Hepatocyte (in vitro differentiated cells): Measurements from ENCODE around the gene GPR153. TPM values are rescaled to one million over a fixed set of nuclear protein-coding genes. Genes with fewer than 3 reads are reported as not detected.

Source experiments
- DNase-seq: peaks from one replicate; pipeline ENCODE4 v3.0.0-alpha.2; 2016; ENCODE audit warnings: low spot score
- H2AFZ ChIP-seq: fragments of 200-600 bp; sonication (generic); 2 replicates; pipeline ENCODE4 v1.6.0; 2016; ENCODE audit warnings: antibody characterized with exemption, mild to moderate bottlenecking
- H3K27ac ChIP-seq: fragments of 200-600 bp; sonication (generic); 2 replicates; pipeline ENCODE4 v1.5.1; 2016; ENCODE audit warnings: mild to moderate bottlenecking
- H3K27me3 ChIP-seq: fragments of 200-600 bp; sonication (generic); 2 replicates; pipeline ENCODE4 v1.6.1; 2016
- H3K36me3 ChIP-seq: fragments of 200-600 bp; sonication (generic); replicated peaks from 2 replicates; pipeline ENCODE4 v1.5.1; 2016; ENCODE audit warnings: low read depth; ENCODE audit not compliant: insufficient read depth
- H3K4me1 ChIP-seq: fragments of 200-600 bp; sonication (generic); 2 replicates; pipeline ENCODE4 v1.5.1; 2016; ENCODE audit warnings: mild to moderate bottlenecking, moderate library complexity; ENCODE audit not compliant: insufficient read depth
- H3K4me2 ChIP-seq: fragments of 200-600 bp; sonication (generic); 2 replicates; pipeline ENCODE4 v1.6.0; 2016
- H3K4me3 ChIP-seq: fragments of 200-600 bp; sonication (generic); 2 replicates; pipeline ENCODE4 v1.5.1; 2016; ENCODE audit warnings: mild to moderate bottlenecking
- H3K79me2 ChIP-seq: fragments of 200-600 bp; sonication (generic); 2 replicates; pipeline ENCODE4 v1.6.0; 2017; ENCODE audit warnings: mild to moderate bottlenecking
- H3K9me2 ChIP-seq: fragments of 200-600 bp; sonication (generic); replicated peaks from 2 replicates; pipeline ENCODE4 v1.6.0; 2017; ENCODE audit warnings: mild to moderate bottlenecking; ENCODE audit not compliant: insufficient read depth
- H3K9me3 ChIP-seq: fragments of 200-600 bp; sonication (generic); 2 replicates; pipeline ENCODE4 v1.5.1; 2016; ENCODE audit warnings: low read depth, mild to moderate bottlenecking
- H4K20me1 ChIP-seq: fragments of 200-600 bp; sonication (generic); 2 replicates; pipeline ENCODE4 v1.6.0; 2016; ENCODE audit warnings: mild to moderate bottlenecking; ENCODE audit not compliant: insufficient read depth, poor library complexity, severe bottlenecking
- CTCF ChIP-seq: fragments of 200-600 bp; sonication (generic); IDR thresholded peaks from 2 replicates; pipeline ENCODE4 v1.5.1; 2016; ENCODE audit warnings: antibody characterized with exemption, mild to moderate bottlenecking; ENCODE audit not compliant: poor library complexity
- EZH2 ChIP-seq: fragments of 200-600 bp; sonication (generic); IDR thresholded peaks from 2 replicates; pipeline ENCODE4 v1.6.1; 2016; ENCODE audit warnings: antibody characterized with exemption, mild to moderate bottlenecking, borderline replicate concordance
- EZH2phosphoT487 ChIP-seq: fragments of 200-600 bp; sonication (generic); IDR thresholded peaks from one replicate; pipeline ENCODE4 v1.6.1; 2018; ENCODE audit warnings: antibody characterized with exemption, mild to moderate bottlenecking, low read depth, moderate library complexity; ENCODE audit not compliant: unreplicated experiment, severe bottlenecking
- WGBS: methylation state at CpG from one replicate; pipeline ENCODE4 v1.1.6; 2016; ENCODE audit warnings: low lambda C conversion rate; ENCODE audit errors: missing lambda C conversion rate; 5-methylcytosine and 5-hydroxymethylcytosine counted together
- polyA plus RNA-seq: library from polyadenylated mRNA; unstranded; fragments of >200 nt; fragmentation: Nextera tagmentation; extraction: Ambion mirVana; gene quantifications from 2 replicates; pipeline ENCODE4 v1.2.1, GENCODE V29; 2016
- total RNA-seq: library from RNA; depleted of rRNA; stranded (reverse); fragments of >200 nt; gene quantifications from 2 replicates; pipeline ENCODE4 v1.2.3, GENCODE V29; 2014

The GPR153 gene
- total and polyA plus RNA-seq, 2 experiments from 2014 or later = 9.1 to 13.5 TPM

DNA sequence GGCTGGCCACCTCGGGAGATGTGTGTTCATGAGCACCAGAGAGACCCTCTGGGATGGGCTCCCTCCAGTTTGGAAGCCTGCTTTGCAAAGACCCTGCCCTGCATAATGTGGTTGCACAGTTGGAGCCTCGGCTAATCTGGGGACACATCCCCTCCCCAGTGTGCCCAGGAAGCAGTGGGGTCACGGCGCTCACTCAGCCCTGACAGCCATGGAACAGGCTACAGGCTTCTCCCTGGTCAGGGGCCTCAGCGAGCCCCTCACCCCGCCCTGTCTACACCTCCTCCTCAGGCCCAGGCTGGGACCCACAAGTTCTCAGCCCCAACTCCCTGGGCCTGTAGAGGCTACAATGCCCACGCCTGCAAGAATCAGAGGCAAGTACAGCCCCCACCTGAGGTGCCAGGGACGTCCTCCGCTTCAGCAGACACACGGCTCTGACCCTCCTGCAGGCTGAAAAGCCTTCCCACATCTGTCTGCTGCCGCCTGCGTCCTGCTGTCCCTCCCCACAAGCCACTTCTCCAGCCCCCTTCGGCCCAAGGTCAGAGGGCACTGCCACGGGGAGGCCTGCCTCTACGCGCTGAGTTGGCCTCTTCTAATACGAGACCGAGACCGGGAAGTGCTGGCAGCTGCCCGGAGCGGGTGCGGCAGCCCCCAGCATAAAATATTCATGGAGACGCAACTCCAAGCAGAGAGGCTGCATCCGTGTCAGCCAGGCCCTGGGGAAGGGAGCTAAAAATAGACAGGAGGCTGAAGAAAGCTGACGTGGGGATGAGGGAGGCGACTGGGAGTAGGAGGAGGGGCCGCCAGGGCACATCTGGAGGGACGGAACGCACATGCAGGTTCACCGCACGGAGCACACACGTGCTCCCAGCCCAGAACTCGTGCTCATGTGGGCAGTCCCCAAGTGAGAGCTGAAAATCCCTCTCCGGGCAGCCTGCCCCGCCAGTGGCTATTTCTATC, 15.2 kb upstream of the GPR153 start:
- Histone ChIP-seq H3K79me2 (no peaks in the 10 kb centered on the region), H3K4me3 (no peak overlapping the region), H3K9me2 (no peaks in the 10 kb centered on the region), H3K9me3 (no peaks in the 10 kb centered on the region), H3K36me3 (no peaks in the 10 kb centered on the region), H3K4me1 (peaks cover 19% of the 10 kb centered on the region), H3K27me3 (no peaks in the 10 kb centered on the region), H3K27ac (peak overlapping the region; percentile 85), H4K20me1 (no peaks in the 10 kb centered on the region), H2AFZ (no peak overlapping the region), H3K4me2 (peak overlapping the region; percentile 60)
- DNase-seq = peak; percentile 85
- no peak for TF ChIP-seq EZH2phosphoT487
- TF ChIP-seq CTCF = no peak
- no peak for TF ChIP-seq EZH2
- WGBS = 51% methylated on average over 35 of the region's 35 CpGs

DNA sequence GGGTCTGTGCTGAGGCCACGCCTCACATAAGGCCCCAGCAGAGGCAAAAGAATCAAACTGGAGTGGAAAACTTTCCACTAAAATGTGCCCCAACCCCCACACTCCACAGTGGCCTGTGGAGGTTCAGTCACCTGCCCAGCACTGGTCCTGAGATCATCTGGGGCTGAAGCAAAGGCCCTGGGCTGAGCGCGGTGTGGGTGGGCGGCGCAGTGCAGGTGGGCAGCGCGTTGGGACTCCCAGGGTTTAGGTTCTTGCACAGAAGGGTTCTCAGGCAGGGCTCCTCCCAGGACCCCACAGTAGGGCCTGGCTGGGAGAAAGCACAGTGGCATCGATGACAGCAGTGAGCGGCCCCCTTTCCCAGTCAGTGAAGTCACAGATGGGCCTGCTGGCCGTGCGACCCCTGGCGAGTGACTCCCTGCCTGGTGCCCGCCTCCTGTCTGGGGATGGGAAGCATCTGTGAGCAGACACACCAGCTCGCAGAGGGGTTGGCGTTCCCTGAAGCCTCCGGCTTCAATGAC, 13.8 kb upstream of the GPR153 start:
- Histone ChIP-seq H3K4me1 (peaks cover 33% of the 10 kb centered on the region), H3K4me3 (no peak overlapping the region), H3K9me2 (no peaks in the 10 kb centered on the region), H4K20me1 (no peaks in the 10 kb centered on the region), H3K79me2 (no peaks in the 10 kb centered on the region), H3K4me2 (no peak overlapping the region), H3K36me3 (no peaks in the 10 kb centered on the region), H2AFZ (no peak overlapping the region), H3K9me3 (no peaks in the 10 kb centered on the region), H3K27ac (no peak overlapping the region), H3K27me3 (no peaks in the 10 kb centered on the region)
- 98% methylated on average over 16 of the region's 16 CpGs for WGBS
- no peak for TF ChIP-seq CTCF
- DNase-seq = no peak

GRCh38 chr1:6274102-6274501, 13.2 kb upstream of the GPR153 start:
- H3K4me2 ChIP-seq = no peak overlapping the region
- no peak for DNase-seq
- no peaks in the 10 kb centered on the region for H3K9me3 ChIP-seq
- H3K4me3 ChIP-seq = no peak overlapping the region
- no peak overlapping the region for H2AFZ ChIP-seq
- H3K27me3 ChIP-seq = no peaks in the 10 kb centered on the region
- WGBS = 97% methylated on average over 11 of the region's 11 CpGs
- no peak for TF ChIP-seq EZH2phosphoT487
- TF ChIP-seq CTCF = no peak
- no peak for TF ChIP-seq EZH2
- no peaks in the 10 kb centered on the region for H3K9me2 ChIP-seq
- H4K20me1 ChIP-seq = no peaks in the 10 kb centered on the region
- no peaks in the 10 kb centered on the region for H3K79me2 ChIP-seq
- H3K4me1 ChIP-seq = peaks cover 38% of the 10 kb centered on the region
- no peak overlapping the region for H3K27ac ChIP-seq
- H3K36me3 ChIP-seq = no peaks in the 10 kb centered on the region
